Measurements from ENCODE around the gene TPCN2. TPM values are rescaled to one million over a fixed set of nuclear protein-coding genes. Genes with fewer than 3 reads are reported as not detected.

TPCN2 gene
- total RNA-seq, 1 donor from 2014 or later = 14.2 TPM

GRCh38 chr11:69101792-69102695 is 53.3 kb downstream of the TPCN2 start:
- Mint-ChIP-seq H3K9me3 (no peaks in the 10 kb centered on the region), H3K4me3 (no peak overlapping the region), H3K4me1 (no peaks in the 10 kb centered on the region), H3K27me3 (ENCODE audit: low read depth) (no peaks in the 10 kb centered on the region), H3K27ac (ENCODE audit: unreplicated experiment) (no peak overlapping the region), H3K36me3 (ENCODE audit: low read depth) (no peaks in the 10 kb centered on the region)
- DNase-seq (ENCODE audit: low read depth, low spot score) = no peak
- TF ChIP-seq CTCF (conservative IDR thresholded peaks at IDR 0.05) = no peak

GRCh38 chr11:69102732-69103615 is 54.2 kb downstream of the TPCN2 start:
- Mint-ChIP-seq H3K4me1 (no peaks in the 10 kb centered on the region), H3K27ac (ENCODE audit: unreplicated experiment) (peak overlapping the region; percentile 89), H3K27me3 (ENCODE audit: low read depth) (no peaks in the 10 kb centered on the region), H3K9me3 (no peaks in the 10 kb centered on the region), H3K4me3 (peak overlapping the region; percentile 8), H3K36me3 (ENCODE audit: low read depth) (no peaks in the 10 kb centered on the region)
- no peak for DNase-seq (ENCODE audit: low read depth, low spot score)
- no peak for TF ChIP-seq CTCF (conservative IDR thresholded peaks at IDR 0.05)

- H3K36me3 Mint-ChIP-seq (ENCODE audit: low read depth) = no peaks in the 10 kb centered on the region
- no peak for DNase-seq (ENCODE audit: low read depth, low spot score)
- no peaks in the 10 kb centered on the region for H3K4me1 Mint-ChIP-seq
- no peak overlapping the region for H3K27ac Mint-ChIP-seq (ENCODE audit: unreplicated experiment)
- no peak overlapping the region for H3K4me3 Mint-ChIP-seq
- H3K27me3 Mint-ChIP-seq (ENCODE audit: low read depth) = no peaks in the 10 kb centered on the region
- TF ChIP-seq CTCF (conservative IDR thresholded peaks at IDR 0.05) = no peak
- no peaks in the 10 kb centered on the region for H3K9me3 Mint-ChIP-seq
These were observed 55.6 kb downstream of the TPCN2 start for GRCh38 chr11:69104212-69104855.

- Mint-ChIP-seq H3K9me3 (peaks cover 3% of the 10 kb centered on the region), H3K27ac (ENCODE audit: unreplicated experiment) (no peak overlapping the region), H3K36me3 (ENCODE audit: low read depth) (no peaks in the 10 kb centered on the region), H3K27me3 (ENCODE audit: low read depth) (no peaks in the 10 kb centered on the region), H3K4me3 (no peak overlapping the region), H3K4me1 (no peaks in the 10 kb centered on the region)
- TF ChIP-seq CTCF (conservative IDR thresholded peaks at IDR 0.05) = no peak
- DNase-seq (ENCODE audit: low read depth, low spot score) = no peak
These were observed 56.2 kb downstream of the TPCN2 start for GRCh38 chr11:69104856-69105395.

GRCh38 chr11:69105461-69106030 is 56.8 kb downstream of the TPCN2 start:
- peaks cover 3% of the 10 kb centered on the region for H3K36me3 Mint-ChIP-seq (ENCODE audit: low read depth)
- H3K4me1 Mint-ChIP-seq = no peaks in the 10 kb centered on the region
- H3K27ac Mint-ChIP-seq (ENCODE audit: unreplicated experiment) = no peak overlapping the region
- no peak overlapping the region for H3K4me3 Mint-ChIP-seq
- no peaks in the 10 kb centered on the region for H3K27me3 Mint-ChIP-seq (ENCODE audit: low read depth)
- DNase-seq (ENCODE audit: low read depth, low spot score) = no peak
- peaks cover 7% of the 10 kb centered on the region for H3K9me3 Mint-ChIP-seq
- no peak for TF ChIP-seq CTCF (conservative IDR thresholded peaks at IDR 0.05)

Data from neural crest cell (in vitro differentiated cells).